Nucleus accumbens (tissue), 56 donors: ENCODE results near the gene GNAI3.
A peak's percentile ranks its signal among the peaks of the same experiment; 100 is the strongest.

Experiments used
- DNase-seq, 56 donors: peaks; one replicate each; lab custom pipeline; 2025; lab: John Stamatoyannopoulos, UW

GNAI3 gene

DNA sequence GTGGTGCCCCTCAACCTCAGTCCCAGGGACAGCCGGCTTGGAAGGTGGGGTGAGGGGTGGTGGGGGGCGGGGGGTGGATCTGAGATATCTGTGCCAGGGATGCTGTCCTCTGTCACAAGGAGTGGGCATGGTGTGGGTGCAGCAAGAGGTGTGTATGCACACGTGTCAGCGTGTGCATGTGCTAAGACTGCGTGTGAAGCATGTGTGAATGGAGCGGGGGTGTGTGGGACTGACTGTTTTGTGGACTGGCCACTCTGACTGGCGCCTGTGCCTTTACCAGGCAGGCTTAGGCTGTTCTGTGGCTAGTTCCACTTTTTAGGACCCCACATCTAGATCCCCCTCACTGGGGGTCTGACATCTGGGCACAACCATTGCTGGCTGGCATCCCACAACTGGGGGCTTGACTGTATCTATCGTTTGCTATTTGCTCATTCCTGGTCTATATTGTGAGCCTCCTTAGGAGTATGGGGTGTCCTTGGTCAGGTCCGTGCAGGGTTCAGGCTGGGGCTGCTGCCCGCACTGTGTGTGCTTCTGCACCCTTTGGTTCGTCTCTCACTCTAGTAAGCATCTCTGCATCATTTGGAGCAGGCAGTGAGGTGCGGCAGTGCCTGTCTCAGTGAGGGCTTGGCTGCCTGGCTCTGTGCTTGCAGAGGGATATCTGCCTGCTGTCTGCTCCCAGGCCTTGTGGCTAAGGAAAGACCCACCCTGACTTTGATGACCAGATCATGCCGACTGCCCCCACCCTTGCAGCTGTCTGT is 73.1 kb downstream of the GNAI3 start:
- DNase-seq = peak in 3 of 56 donors; percentile 50 to 65 (median 54)

DNA sequence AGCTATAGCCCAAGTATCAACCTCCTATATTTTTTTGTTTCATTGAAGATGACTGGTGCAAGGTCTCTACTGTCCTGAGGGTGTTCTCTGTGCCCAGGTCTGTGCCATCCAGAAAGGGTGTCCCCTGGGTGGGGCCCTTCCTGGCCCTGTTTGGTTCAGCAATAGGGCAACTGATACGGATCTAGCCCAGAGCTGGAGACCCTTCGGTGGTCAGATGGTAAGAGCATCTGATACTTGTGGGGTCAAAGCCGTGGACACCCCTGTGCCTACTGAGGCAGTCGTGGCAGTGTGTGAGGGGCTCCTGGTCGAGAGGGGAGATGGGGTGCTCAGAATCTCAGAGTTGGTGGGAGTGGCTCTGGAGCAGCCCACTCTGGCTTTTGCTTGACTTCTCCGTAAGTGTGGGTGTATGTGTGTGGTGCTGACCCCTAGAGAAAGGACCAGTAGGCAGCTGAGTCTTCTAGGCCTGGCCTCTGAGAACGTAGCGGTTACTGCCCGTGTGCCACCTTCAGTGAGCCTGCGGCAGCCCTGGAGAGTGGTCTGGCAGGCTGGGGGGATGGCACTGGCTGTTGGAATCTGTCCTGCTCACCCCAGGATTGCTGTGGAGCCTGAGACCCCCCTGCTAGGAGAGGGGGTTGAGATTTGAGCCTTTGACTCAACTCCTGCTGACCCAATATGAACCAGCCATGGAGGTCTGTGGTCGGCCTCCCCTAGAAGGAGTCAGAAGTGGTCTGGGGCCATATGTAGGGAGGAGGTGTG is 73.9 kb downstream of the GNAI3 start:
- DNase-seq = no peak

DNA sequence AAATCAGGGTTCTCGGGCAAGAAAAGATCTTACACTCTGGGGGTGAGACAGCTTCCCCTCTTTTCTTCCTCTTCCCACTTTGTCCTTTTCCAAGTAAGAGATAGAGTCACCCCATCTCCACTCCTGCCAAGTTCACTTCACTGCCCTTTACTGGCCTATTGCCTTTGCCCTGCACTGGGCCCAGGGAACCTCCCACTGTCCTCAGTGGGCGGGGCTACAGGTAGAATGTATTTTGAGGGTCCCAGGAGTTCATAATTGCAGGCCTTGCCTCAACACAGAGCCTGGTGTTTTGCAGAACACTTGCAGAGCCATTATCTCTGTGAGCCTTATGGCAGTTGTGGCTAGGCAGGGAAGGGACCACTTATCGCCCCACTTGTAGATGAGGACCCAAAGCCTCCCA is 74.5 kb downstream of the GNAI3 start:
- DNase-seq = no peak

DNA sequence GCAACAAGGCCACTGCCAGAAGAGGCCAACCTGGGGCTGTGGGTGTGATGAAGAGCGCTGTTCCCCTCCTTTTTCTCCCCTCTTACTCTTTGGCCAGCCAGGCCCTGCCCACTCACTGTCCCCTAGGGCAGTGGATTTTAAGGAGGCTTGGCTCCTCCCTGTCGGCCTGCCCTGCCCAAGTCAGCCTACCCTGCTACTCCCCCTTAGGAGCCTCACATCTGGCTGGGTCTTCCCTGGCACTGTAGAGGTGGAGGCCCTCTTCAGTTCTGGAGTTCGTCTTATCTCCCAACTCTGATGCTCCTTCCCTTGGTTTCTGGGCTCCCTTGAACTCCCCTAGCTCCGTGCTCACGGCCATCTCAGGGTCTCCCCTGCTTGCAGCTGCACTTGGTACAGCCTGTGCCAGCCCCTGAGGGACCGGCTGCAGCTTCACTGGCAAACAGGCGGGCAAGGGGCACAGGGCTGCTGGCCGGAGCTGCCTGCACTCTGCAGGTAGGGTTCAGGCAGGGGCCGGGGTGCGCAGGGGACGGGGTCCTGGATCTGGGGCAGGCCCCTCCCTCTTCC is 75.3 kb downstream of the GNAI3 start:
- DNase-seq = peak in 19 of 56 donors; percentile 17 to 62 (median 42)

DNA sequence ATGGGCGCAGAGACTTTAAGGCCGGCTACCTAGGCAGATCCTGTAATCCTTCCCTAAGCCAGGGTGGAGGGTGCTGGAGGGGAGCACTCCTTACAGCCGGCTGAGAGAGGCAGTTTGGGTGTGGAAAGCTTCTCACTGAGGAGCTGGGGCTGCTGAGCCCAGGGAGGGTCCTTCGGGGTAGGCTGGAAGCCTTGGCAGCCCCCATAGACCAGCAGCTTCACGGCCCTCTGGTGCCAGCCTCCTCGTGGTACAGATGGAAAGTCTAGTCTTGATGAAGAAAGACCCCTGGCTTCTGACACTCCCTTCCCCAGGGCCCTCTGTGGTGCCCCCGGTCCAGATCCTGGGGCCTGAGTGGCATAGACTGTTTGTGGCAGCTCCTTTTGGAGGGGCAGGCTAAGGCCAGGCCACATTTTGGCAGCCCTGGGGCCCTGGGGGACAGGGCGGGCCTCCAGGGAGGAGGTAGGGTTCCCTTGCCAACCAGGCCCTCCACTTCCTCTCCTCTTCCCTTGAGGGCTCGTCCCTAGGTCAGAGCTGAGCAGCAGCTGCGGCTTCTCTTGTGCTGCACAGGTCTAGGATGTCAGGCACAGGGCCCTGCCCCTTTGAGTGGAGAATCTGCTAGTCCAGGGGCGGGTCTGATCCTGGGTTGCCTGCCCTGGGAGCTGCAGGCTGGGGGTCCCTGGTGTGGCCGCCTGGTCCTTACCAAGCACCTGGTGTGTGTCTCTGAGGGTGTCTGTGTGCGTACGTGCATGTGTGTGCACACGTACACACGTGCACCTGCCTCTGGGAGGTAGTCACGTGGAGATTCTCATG is 76.0 kb downstream of the GNAI3 start:
- DNase-seq = no peak

DNA sequence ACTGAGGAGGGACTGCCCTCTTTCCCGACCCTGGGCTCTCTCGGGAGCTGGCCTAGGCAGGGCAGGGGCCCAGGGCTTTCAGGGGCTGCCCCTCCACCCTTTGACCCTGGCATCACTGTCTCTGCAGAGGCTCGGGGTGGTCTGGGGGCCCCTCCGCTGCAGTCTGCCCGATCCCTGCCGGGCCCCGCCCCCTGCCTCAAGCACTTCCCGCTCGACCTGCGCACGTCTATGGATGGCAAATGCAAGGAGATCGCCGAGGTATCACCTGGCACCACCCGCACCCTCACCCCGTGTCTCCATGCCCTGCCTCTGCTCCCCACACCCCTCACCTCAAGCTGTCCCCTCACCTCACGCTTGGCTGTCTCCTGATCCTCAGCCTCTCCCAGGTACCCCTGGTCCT is 76.8 kb downstream of the GNAI3 start:
- DNase-seq = no peak

DNA sequence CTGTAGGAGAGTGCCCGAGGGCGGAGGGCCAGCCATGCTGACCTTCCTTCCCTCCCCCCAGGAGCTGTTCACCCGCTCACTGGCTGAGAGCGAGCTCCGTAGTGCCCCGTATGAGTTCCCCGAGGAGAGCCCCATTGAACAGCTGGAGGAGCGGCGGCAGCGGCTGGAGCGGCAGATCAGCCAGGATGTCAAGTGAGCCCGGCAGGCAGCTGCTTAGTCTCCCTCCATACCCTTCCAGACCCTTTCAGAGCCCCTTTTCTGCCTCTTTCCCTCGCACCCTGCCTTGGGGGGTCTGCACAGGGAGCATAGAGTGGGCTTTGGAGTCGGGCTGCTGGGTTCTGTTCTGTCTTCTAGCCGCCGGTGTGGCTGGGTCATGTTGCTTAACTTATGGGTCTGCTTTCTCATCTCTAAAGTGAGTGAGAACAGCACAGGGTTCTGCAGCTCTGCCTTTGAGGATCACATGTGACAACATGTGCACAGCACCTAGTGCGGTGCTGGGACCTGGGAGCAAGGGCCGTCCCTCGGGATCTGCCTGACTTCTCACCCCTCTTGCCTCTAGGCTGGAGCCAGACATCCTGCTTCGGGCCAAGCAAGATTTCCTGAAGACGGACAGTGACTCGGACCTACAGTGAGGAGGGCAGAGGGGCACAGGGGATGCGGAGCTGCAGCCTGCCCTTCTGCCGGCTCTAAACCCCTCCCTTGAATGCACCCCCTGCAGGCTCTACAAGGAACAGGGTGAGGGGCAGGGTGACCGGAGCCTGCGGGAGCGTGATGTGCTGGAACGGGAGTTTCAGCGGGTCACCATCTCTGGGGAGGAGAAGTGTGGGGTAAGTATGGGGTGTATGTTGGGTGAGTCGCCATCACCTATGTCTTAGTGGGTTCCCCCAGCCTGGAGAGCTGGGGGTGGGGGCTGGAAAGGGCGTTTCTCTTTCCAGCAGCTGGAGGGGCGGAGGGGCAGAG is 77.5 kb downstream of the GNAI3 start:
- DNase-seq = no peak

DNA sequence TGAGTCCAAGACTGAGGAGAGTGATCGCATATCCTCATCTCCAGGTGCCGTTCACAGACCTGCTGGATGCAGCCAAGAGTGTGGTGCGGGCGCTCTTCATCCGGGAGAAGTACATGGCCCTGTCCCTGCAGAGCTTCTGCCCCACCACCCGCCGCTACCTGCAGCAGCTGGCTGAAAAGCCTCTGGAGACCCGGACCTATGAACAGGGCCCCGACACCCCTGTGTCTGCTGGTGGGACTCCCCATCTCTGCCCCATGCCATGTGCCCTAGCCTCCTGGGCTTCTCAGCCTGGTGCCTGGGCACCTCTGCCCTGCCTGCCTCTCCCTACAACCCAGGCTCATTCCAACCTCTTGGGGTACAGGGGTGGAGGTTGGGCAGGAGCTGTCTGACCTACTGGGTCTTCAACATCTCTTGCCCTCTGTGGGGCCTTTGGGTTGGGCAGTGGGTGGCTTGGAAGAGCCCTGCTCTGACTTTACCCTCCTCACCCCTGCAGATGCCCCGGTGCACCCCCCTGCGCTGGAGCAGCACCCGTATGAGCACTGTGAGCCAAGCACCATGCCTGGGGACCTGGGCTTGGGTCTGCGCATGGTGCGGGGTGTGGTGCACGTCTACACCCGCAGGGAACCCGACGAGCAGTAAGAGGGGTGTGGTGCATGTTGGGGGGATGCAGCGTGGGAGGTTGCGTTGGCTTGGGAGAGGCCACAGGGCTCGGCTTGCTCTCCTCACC is 78.4 kb downstream of the GNAI3 start:
- DNase-seq = no peak

DNA sequence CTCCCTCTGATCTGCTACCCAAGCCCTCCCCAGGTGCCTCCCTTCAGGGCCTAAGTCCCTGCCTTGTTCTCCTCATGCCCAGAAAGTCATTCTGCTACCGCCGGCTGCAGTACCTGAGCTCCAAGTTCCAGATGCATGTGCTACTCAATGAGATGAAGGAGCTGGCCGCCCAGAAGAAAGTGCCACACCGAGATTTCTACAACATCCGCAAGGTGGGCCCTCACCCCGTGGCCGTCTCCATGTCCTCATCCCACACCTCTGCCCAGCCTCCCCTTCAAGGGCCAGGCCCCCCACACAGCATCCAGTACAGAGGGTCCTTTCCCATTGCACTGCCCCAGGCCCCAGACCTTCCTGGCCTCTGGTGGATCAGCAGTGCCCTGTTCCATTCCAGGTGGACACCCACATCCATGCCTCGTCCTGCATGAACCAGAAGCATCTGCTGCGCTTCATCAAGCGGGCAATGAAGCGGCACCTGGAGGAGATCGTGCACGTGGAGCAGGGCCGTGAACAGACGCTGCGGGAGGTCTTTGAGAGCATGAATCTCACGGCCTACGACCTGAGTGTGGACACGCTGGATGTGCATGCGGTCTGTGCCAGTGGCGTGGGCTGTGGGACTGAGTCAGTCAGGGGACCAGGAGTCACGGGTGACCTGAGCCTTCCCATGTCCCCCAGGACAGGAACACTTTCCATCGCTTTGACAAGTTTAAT is 79.4 kb downstream of the GNAI3 start:
- DNase-seq = no peak

DNA sequence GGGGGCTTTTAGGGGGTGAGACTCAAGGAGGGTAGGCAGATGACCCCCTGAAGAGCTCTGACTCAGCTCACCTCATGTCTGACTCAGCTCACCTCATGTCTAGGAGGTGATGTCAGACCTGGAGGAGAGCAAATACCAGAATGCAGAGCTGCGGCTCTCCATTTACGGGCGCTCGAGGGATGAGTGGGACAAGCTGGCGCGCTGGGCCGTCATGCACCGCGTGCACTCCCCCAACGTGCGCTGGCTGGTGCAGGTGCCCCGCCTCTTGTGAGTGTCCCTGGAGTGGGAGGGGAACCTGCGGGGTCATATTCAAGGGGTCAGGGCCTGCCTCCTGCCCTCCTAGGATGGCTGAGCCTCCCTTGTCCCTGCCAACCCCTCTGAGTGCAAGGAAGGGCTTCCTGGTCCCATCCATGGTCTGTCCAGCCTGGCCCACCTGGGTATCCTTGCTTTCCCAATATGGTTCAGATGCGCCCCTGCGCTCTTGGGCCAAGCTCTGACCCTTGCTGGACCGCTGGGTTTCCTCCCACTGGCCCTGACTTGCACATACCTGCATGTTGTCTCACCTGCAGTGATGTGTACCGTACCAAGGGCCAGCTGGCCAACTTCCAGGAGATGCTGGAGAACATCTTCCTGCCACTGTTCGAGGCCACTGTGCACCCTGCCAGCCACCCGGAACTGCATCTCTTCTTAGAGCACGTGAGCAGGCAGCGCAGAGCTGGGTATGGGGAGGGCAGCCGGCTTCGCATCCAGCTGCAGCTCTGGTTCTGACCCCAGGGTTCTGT is 80.3 kb downstream of the GNAI3 start:
- DNase-seq = peak in 15 of 56 donors; percentile 30 to 75 (median 58)

DNA sequence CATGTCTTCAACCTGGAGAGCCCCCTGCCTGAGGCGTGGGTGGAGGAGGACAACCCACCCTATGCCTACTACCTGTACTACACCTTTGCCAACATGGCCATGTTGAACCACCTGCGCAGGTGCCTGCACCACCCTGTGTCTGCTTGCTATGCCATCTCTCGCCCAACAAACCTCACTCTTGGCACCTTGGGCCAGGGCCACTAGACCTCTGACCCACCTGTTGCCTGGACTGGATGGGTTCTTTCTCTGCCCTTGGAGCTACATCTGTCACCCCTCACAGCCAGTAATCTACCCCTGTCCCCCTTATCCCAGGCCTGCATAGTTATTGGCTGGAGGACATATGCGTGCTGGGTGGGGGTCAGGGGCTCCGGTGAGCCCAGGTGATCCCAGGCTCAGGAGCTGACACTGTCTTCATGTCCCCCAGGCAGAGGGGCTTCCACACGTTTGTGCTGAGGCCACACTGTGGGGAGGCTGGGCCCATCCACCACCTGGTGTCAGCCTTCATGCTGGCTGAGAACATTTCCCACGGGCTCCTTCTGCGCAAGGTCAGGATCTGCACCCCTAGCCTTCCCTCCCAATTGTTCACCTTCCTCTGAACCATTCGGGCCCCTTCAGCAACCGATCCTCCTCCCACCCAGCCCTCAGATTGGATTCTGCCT is 81.1 kb downstream of the GNAI3 start:
- DNase-seq = no peak

DNA sequence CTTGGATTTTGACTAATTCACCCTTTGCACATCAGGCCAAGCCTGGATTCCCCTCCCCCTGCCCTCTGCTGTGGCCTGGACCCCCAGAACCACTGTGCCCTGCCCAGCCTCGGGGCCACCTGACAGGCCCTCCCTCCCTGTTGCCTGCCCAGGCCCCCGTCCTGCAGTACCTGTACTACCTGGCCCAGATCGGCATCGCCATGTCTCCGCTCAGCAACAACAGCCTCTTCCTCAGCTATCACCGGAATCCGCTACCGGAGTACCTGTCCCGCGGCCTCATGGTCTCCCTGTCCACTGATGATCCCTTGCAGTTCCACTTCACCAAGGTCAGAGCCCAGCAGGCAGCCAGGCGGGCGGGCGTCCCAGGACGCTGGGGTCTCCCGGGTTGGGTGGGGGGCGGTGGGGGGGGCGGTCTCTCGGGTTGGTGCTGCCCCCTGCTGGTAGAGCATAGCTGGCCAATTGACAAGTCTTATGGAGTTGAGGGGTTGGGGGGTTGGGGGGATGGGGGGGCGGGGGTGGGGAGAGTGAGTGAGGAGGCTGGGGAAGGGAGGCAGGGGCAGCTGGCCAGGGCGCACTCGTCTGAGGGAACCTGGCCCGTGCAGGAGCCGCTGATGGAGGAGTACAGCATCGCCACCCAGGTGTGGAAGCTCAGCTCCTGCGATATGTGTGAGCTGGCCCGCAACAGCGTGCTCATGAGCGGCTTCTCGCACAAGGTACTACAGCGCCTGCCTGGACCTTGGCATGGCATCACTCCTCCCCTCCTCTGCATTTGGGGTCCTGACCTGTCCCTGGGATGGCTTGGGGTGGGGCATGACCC is 81.9 kb downstream of the GNAI3 start:
- DNase-seq = peak in 1 of 56 donors; percentile 12

DNA sequence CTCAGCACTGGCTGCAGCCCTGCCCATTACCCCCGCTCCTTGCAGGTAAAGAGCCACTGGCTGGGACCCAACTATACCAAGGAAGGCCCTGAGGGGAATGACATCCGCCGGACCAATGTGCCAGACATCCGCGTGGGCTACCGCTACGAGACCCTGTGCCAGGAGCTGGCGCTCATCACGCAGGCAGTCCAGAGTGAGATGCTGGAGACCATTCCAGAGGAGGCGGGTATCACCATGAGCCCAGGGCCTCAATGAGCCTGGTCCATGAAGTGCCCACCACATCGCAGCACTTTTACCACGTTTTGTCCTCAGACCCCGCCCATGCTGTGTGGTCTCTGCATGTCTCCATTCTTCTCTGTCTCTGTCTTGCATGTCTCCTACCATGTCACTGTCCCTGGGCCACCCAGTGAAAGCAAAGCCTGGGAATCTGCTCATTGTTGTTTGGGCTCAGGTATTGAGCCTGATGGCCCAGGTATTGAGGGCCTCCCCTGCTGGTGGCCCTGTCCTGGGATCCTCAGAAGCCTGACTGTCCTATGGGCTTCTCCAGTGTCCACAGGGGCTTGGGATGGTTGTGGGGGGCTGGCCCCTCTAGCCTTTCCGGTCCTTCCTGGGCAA is 82.6 kb downstream of the GNAI3 start:
- no peak for DNase-seq

DNA sequence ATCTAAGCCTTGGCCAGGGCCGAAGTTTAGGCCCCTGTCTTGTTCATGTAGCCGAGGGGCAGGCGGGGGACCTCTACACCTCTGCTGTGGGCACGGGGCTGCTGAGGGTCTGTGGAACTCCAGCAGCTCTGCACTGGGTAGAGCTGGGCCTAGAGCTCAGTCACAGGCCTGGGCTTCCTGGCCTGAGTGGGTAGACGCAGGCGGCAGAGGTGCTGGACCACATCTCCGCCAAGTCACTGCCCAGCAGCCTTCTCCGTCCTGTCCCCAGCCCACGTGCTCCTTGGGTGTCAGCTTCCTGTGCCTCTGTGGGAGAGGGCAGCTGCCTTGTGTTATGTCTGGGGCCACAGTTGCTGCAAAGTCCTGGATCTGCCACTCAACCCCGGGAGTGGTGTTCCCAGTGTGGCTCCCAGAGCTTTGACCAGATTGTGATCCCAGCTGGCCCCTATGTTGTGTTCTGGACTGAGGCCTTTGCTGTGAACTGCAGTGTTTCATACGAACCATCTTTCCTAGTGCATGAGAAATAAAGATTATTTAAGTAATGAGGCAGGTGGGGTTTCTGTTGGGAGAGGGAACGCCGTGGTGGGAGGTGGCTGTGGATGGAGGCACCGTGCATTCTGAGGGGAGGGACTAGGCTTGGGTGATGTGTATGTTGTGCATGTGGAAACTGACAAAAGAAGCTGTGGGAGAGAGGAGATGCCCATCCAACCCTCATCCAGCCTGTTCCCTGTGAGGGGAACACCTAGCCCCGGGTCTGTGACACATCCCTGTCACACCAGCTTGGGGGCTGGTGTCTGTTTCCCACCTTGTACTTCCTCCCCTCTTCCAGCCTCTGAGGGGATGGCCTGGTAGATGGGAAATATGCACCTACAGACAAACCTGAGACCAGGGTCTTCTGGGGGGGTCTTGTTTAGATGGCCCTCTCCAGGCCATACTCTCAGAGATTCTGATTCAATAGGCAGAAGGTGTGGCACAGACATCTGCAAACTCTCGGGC is 83.4 kb downstream of the GNAI3 start:
- DNase-seq = no peak
